Loucy (cell line): ENCODE data around the gene INS.

Experiments
- H2AFZ ChIP-seq: fragments of 200-600 bp; sonication (generic); 2 replicates; pipeline ENCODE4 v1.6.0; 2016; ENCODE audit warnings: antibody characterized with exemption, mild to moderate bottlenecking, low read length, moderate library complexity
- H3F3A ChIP-seq: fragments of 200-600 bp; 2 replicates; pipeline ENCODE4 v1.6.0; 2016; ENCODE audit warnings: antibody characterized with exemption, low read depth, mild to moderate bottlenecking
- H3K27me3 ChIP-seq: fragments of 200-600 bp; sonication (generic); 2 replicates; pipeline ENCODE4 v1.6.1; 2014; ENCODE audit warnings: low read length, mild to moderate bottlenecking; ENCODE audit not compliant: insufficient read depth, poor library complexity, severe bottlenecking
- H3K36me3 ChIP-seq: fragments of 200-600 bp; sonication (generic); 2 replicates; pipeline ENCODE4 v1.6.1; 2016; ENCODE audit warnings: low read length; ENCODE audit not compliant: insufficient read depth
- H3K4me1 ChIP-seq: fragments of 200-600 bp; sonication (generic); 2 replicates; pipeline ENCODE4 v1.5.1; 2014; ENCODE audit warnings: low read length, mild to moderate bottlenecking; ENCODE audit not compliant: insufficient read depth, poor library complexity, severe bottlenecking
- H3K4me2 ChIP-seq: fragments of 200-600 bp; sonication (generic); 2 replicates; pipeline ENCODE4 v1.6.0; 2014; ENCODE audit warnings: antibody characterized with exemption, low read length, low read depth, mild to moderate bottlenecking; ENCODE audit not compliant: poor library complexity, severe bottlenecking
- H3K4me3 ChIP-seq: fragments of 200-600 bp; sonication (generic); 2 replicates; pipeline ENCODE4 v1.5.1; 2014; ENCODE audit warnings: low read length, mild to moderate bottlenecking, mixed read lengths; ENCODE audit not compliant: poor library complexity, severe bottlenecking
- H3K79me2 ChIP-seq: fragments of 200-600 bp; sonication (generic); 2 replicates; pipeline ENCODE4 v1.6.1; 2014; ENCODE audit warnings: low read length; ENCODE audit not compliant: insufficient read depth
- H3K9ac ChIP-seq: fragments of 200-600 bp; sonication (generic); 2 replicates; pipeline ENCODE4 v1.6.0; 2014; ENCODE audit warnings: mild to moderate bottlenecking, low read depth, low read length, moderate library complexity; ENCODE audit not compliant: poor library complexity, severe bottlenecking
- H3K9me2 ChIP-seq: fragments of 200-600 bp; sonication (generic); replicated peaks from 2 replicates; pipeline ENCODE4 v1.6.1; 2016; ENCODE audit warnings: low read depth, low read length, mixed read lengths
- H3K9me3 ChIP-seq: fragments of 200-600 bp; sonication (generic); 2 replicates; pipeline ENCODE4 v1.6.1; 2014; ENCODE audit warnings: mild to moderate bottlenecking, antibody characterized with exemption, low read length, low read depth; ENCODE audit not compliant: insufficient read depth
- H4K20me1 ChIP-seq: fragments of 200-600 bp; sonication (generic); 2 replicates; pipeline ENCODE4 v1.6.0; 2014; ENCODE audit warnings: antibody characterized with exemption, low read length, mild to moderate bottlenecking; ENCODE audit not compliant: insufficient read depth, poor library complexity, severe bottlenecking
- EZH2phosphoT487 ChIP-seq: fragments of 200-600 bp; IDR thresholded peaks from 2 replicates; pipeline ENCODE4 v1.6.1; 2018; ENCODE audit warnings: antibody characterized with exemption, mild to moderate bottlenecking, moderate library complexity, borderline replicate concordance
- TF ChIP-seq, protein P1 (sequence below): fragments of 200-600 bp; sonication (generic); conservative IDR thresholded peaks from 2 replicates; pipeline ENCODE4 v1.5.1; 2014; ENCODE audit warnings: mild to moderate bottlenecking, antibody characterized with exemption, low read length

Gene INS

GRCh38 chr11:2160736-2161259 lies at the start of gene INS:
TSS of gene INS (minus strand) at chr11:2161209. CDS start at chr11:2160971, 238 bp downstream.
- no peak within 1 kb of the TSS for H3K4me3 ChIP-seq
- no peaks in the 10 kb centered on the region for H3K27me3 ChIP-seq
- H3K9me3 ChIP-seq, result no peaks in the 10 kb centered on the region
- H3K79me2 ChIP-seq, result no peaks in the 10 kb centered on the region
- H3K4me2 ChIP-seq, result no peak within 1 kb of the TSS
- no peaks in the 10 kb centered on the region for H3F3A ChIP-seq
- no peaks in the 10 kb centered on the region for H3K4me1 ChIP-seq
- no peaks in the 10 kb centered on the region for H4K20me1 ChIP-seq
- no peaks in the 10 kb centered on the region for H3K36me3 ChIP-seq
- H2AFZ ChIP-seq, result no peak within 1 kb of the TSS
- no peaks in the 10 kb centered on the region for H3K9me2 ChIP-seq
- TF ChIP-seq, protein P1, sequence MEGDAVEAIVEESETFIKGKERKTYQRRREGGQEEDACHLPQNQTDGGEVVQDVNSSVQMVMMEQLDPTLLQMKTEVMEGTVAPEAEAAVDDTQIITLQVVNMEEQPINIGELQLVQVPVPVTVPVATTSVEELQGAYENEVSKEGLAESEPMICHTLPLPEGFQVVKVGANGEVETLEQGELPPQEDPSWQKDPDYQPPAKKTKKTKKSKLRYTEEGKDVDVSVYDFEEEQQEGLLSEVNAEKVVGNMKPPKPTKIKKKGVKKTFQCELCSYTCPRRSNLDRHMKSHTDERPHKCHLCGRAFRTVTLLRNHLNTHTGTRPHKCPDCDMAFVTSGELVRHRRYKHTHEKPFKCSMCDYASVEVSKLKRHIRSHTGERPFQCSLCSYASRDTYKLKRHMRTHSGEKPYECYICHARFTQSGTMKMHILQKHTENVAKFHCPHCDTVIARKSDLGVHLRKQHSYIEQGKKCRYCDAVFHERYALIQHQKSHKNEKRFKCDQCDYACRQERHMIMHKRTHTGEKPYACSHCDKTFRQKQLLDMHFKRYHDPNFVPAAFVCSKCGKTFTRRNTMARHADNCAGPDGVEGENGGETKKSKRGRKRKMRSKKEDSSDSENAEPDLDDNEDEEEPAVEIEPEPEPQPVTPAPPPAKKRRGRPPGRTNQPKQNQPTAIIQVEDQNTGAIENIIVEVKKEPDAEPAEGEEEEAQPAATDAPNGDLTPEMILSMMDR, result no peak
- no peak for TF ChIP-seq EZH2phosphoT487
- no peak within 1 kb of the TSS for H3K9ac ChIP-seq

DNA sequence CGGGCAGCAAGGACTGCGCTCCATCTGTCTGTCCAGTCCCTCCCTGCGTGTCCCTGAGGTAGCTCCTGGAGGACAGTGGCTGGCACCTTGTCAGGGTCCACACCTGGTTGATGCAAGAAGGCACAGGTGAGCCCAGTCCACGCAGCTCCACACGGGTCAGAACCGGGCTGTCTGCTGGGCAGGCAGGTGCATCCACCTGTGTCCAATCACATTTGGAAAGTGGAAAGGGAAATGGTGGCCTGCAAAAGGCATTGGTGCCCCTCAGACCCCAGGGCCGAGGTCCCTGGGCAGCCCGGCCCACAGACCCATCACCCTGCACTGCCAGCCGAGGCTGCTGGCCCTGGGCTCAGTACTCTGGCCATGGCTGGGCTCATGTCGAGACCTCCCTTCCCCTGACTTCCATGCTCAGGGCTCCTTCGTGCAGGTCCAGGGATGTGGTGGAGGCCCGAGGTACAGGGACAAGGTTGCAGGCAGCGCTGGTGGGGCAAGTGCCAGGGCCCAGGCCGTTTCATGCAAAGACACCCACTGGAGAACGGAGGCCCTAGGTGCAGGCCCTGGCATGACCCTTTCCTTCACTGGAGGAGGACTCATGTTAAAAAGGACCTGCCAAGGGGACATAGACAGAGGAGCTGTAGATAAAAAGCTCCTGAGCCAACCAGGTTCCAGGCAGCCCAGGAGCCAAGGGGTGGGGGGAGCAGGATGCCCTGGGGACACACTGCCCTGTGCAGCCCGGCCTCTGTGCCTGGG lies 49.5 kb upstream of the INS start:
- Histone ChIP-seq H3K4me2 (no peak overlapping the region), H3K9me3 (no peaks in the 10 kb centered on the region), H4K20me1 (no peaks in the 10 kb centered on the region), H3K36me3 (no peaks in the 10 kb centered on the region), H3K9me2 (no peaks in the 10 kb centered on the region), H3K4me1 (no peaks in the 10 kb centered on the region), H2AFZ (no peak overlapping the region), H3K4me3 (no peak overlapping the region), H3K27me3 (no peaks in the 10 kb centered on the region), H3K79me2 (no peaks in the 10 kb centered on the region), H3K9ac (no peak overlapping the region), H3F3A (no peaks in the 10 kb centered on the region)
- TF ChIP-seq, protein P1, result no peak
- TF ChIP-seq EZH2phosphoT487, result no peak

DNA sequence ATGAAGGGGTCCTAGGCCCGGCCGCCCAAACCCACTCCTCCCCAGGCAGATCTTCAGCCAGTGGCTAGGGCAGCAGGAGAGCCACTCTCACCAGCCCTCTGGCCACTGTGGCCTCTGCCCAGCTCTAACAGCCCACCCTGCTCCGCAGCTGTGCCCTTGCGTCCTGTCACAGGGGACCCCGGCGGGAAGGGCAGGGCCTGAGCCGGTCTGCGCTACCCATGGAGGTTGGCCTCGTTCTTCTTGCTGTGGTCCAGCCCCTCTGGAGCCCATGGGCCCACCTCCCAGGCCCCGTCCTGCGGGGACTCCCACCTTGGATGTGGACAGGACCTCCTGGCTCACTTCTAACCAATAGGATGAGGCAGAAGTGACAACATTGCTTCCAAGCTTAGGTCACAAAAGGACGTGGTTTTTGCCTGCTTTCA lies 48.9 kb upstream of the INS start:
- Histone ChIP-seq H3K4me2 (no peak overlapping the region), H3K4me3 (no peak overlapping the region), H3K9ac (no peak overlapping the region), H3K9me2 (no peaks in the 10 kb centered on the region), H3F3A (no peaks in the 10 kb centered on the region), H4K20me1 (no peaks in the 10 kb centered on the region), H2AFZ (no peak overlapping the region), H3K27me3 (no peaks in the 10 kb centered on the region), H3K36me3 (no peaks in the 10 kb centered on the region), H3K9me3 (no peaks in the 10 kb centered on the region), H3K79me2 (no peaks in the 10 kb centered on the region), H3K4me1 (no peaks in the 10 kb centered on the region)
- TF ChIP-seq, protein P1, result no peak
- no peak for TF ChIP-seq EZH2phosphoT487
